NCI-H524 treated with DMSO at 0.1 percent for 48 hours (cell line): ENCODE results near the gene FYB1.

Source experiments
- DNase-seq: peaks from one replicate; lab custom pipeline; 2025; lab: John Stamatoyannopoulos, UW

FYB1 gene

GRCh38 chr5:39206630-39207321 lies 12.6 kb downstream of the FYB1 start:
- no peak for DNase-seq

- DNase-seq, result no peak
Measured at GRCh38 chr5:39205550-39205949, 13.8 kb downstream of the FYB1 start.

- DNase-seq, result no peak
Measured at GRCh38 chr5:39203951-39204350, 15.4 kb downstream of the FYB1 start.

- DNase-seq, result no peak
Measured at GRCh38 chr5:39203275-39203922, 16.0 kb downstream of the FYB1 start.

- no peak for DNase-seq
Measured at GRCh38 chr5:39202597-39203274, 16.6 kb downstream of the FYB1 start.

- no peak for DNase-seq
Measured at GRCh38 chr5:39201781-39202596, 17.4 kb downstream of the FYB1 start.

GRCh38 chr5:39201160-39201780 lies 18.1 kb downstream of the FYB1 start:
- DNase-seq, result no peak

- no peak for DNase-seq
Measured at GRCh38 chr5:39200081-39200480, 19.3 kb downstream of the FYB1 start.

- no peak for DNase-seq
Measured at GRCh38 chr5:39199335-39199734, 20.0 kb downstream of the FYB1 start.

- no peak for DNase-seq
Measured at GRCh38 chr5:39198127-39198526, 21.2 kb downstream of the FYB1 start.

GRCh38 chr5:39197556-39197955 lies 21.8 kb downstream of the FYB1 start:
- no peak for DNase-seq

GRCh38 chr5:39195198-39195826 lies 24.1 kb downstream of the FYB1 start:
- DNase-seq, result no peak

- no peak for DNase-seq
Measured at GRCh38 chr5:39194466-39195136, 24.8 kb downstream of the FYB1 start.

GRCh38 chr5:39193553-39194465 lies 25.6 kb downstream of the FYB1 start:
- no peak for DNase-seq

- DNase-seq, result no peak
Measured at GRCh38 chr5:39192450-39193160, 26.8 kb downstream of the FYB1 start.

- no peak for DNase-seq
Measured at GRCh38 chr5:39191216-39191615, 28.1 kb downstream of the FYB1 start.

GRCh38 chr5:39190311-39191102 lies 28.9 kb downstream of the FYB1 start:
- DNase-seq, result no peak

GRCh38 chr5:39189292-39189955 lies 29.9 kb downstream of the FYB1 start:
- DNase-seq, result no peak
